ENCODE measurements around the gene GPR161. TPM values are rescaled to one million over a fixed set of nuclear protein-coding genes. Genes with fewer than 3 reads are reported as not detected.

The GPR161 gene
- total RNA-seq, 2 experiments from 2014 or later, result 0.15 TPM; not detected in 1

DNA sequence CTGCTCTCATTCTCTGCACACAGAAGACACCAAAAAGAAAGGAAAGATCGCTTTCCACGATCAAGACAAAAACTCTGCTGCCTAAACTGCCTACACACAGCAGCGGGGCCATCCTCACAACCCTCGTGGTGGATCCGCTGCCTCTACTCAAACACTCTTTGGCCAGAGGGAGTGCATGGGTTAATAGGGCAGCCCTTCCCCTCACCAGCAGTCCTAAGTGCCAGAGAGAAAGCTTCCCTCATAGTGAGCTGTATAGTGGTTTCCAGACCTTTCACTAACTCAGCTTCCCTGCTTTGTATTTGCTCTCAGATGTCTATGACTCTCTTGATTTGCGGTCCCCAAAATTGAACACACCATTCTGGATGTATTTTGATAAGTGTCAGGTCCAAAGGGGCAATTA is 30.9 kb downstream of the GPR161 start:
- Histone ChIP-seq H3K27ac (ENCODE audit: low read depth, low read length, poor library complexity, severe bottlenecking) (no peak overlapping the region), H4K20me1 (ENCODE audit: insufficient read depth, low read length) (no peaks in the 10 kb centered on the region), H3K4me2 (ENCODE audit: low read length) (no peak overlapping the region), H3K9me2 (ENCODE audit: insufficient read depth, low read length) (no peaks in the 10 kb centered on the region), H3K79me2 (ENCODE audit: insufficient read depth, low read depth, low read length) (no peaks in the 10 kb centered on the region), H3K4me3 (ENCODE audit: low read depth, low read length, poor library complexity, severe bottlenecking) (no peak overlapping the region), H3K9me3 (ENCODE audit: low read length) (no peaks in the 10 kb centered on the region), H3K4me1 (ENCODE audit: insufficient read depth, low read length, poor library complexity, severe bottlenecking) (no peaks in the 10 kb centered on the region), H3K36me3 (ENCODE audit: insufficient read depth, low read length) (no peaks in the 10 kb centered on the region), H2AFZ (ENCODE audit: low read length) (no peak overlapping the region)
- TF ChIP-seq, protein P1, sequence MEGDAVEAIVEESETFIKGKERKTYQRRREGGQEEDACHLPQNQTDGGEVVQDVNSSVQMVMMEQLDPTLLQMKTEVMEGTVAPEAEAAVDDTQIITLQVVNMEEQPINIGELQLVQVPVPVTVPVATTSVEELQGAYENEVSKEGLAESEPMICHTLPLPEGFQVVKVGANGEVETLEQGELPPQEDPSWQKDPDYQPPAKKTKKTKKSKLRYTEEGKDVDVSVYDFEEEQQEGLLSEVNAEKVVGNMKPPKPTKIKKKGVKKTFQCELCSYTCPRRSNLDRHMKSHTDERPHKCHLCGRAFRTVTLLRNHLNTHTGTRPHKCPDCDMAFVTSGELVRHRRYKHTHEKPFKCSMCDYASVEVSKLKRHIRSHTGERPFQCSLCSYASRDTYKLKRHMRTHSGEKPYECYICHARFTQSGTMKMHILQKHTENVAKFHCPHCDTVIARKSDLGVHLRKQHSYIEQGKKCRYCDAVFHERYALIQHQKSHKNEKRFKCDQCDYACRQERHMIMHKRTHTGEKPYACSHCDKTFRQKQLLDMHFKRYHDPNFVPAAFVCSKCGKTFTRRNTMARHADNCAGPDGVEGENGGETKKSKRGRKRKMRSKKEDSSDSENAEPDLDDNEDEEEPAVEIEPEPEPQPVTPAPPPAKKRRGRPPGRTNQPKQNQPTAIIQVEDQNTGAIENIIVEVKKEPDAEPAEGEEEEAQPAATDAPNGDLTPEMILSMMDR (conservative IDR thresholded peaks at IDR 0.05; ENCODE audit: low read length), result no peak
- TF ChIP-seq EZH2phosphoT487 (IDR thresholded peaks at IDR 0.05; ENCODE audit: borderline replicate concordance, low read depth, low read length), result no peak
- intact Hi-C loops (cut with micrococcal nuclease; ENCODE audit: unreplicated experiment), result no loop called here
- ChIA-PET CTCF (ENCODE audit: unreplicated experiment) (interaction anchor here (1.4 kb wide), 1 partner anchor 23 kb away, joined by 4 read pairs; no protein-coding TSS in a partner anchor), POLR2A (no interaction called here)
- BruUV-seq (replicated peaks), result no TSS peak
- no peak for DNase-seq (ENCODE audit: low spot score)

DNA sequence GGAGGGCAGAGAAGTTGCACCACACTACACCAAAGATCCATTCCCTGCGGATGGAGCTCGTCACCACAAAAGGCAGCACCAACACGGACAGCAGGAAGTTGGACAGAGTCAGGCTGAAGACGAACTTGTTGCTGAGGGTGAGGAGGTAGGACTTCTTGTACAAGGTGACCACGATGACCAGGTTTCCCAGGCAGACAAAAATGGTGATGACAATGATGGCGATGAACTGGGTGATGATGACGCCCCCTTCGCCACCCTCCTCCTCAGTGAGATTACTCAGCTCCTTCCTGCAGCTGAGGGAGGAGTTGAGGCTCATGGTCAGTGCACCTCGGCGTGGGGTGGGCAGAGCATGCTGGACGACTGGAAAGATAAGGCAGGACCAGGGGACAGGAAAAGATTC is 32.2 kb downstream of the GPR161 start:
- no peaks in the 10 kb centered on the region for H3K4me1 ChIP-seq (ENCODE audit: insufficient read depth, low read length, poor library complexity, severe bottlenecking)
- intact Hi-C loops (cut with micrococcal nuclease; ENCODE audit: unreplicated experiment), result no loop called here
- TF ChIP-seq EZH2phosphoT487 (IDR thresholded peaks at IDR 0.05; ENCODE audit: borderline replicate concordance, low read depth, low read length), result no peak
- TF ChIP-seq, protein P1 (conservative IDR thresholded peaks at IDR 0.05; ENCODE audit: low read length), result no peak
- DNase-seq (ENCODE audit: low spot score), result no peak
- POLR2A ChIA-PET, result no interaction called here
- CTCF ChIA-PET (ENCODE audit: unreplicated experiment), result no interaction called here
- no peaks in the 10 kb centered on the region for H3K9me2 ChIP-seq (ENCODE audit: insufficient read depth, low read length)
- H2AFZ ChIP-seq (ENCODE audit: low read length), result no peak overlapping the region
- no peak overlapping the region for H3K4me2 ChIP-seq (ENCODE audit: low read length)
- H3K79me2 ChIP-seq (ENCODE audit: insufficient read depth, low read depth, low read length), result no peaks in the 10 kb centered on the region
- no peak overlapping the region for H3K27ac ChIP-seq (ENCODE audit: low read depth, low read length, poor library complexity, severe bottlenecking)
- no peaks in the 10 kb centered on the region for H4K20me1 ChIP-seq (ENCODE audit: insufficient read depth, low read length)
- BruUV-seq (replicated peaks), result no TSS peak
- no peaks in the 10 kb centered on the region for H3K9me3 ChIP-seq (ENCODE audit: low read length)
- no peak overlapping the region for H3K4me3 ChIP-seq (ENCODE audit: low read depth, low read length, poor library complexity, severe bottlenecking)
- H3K36me3 ChIP-seq (ENCODE audit: insufficient read depth, low read length), result no peaks in the 10 kb centered on the region

DNA sequence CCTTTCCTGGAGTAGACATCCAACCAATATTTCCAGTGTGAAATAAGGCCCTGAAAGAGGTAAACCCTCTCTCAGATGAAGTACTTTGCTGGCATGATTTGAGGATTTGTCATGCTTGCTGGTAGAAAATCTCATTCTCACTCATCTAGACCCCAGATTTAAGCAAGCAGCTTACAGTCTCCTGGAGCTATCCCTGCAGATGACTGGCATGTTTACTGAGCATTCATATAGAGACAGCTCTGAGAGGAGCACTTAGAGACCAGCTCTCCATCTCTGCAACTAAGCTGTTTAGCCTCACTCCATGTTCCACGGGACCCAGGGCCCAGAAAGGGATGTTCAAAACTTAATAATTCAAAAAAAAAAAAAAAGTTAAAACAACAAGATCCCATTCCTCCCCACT is 34.2 kb downstream of the GPR161 start:
- no peaks in the 10 kb centered on the region for H3K4me1 ChIP-seq (ENCODE audit: insufficient read depth, low read length, poor library complexity, severe bottlenecking)
- no peak overlapping the region for H3K27ac ChIP-seq (ENCODE audit: low read depth, low read length, poor library complexity, severe bottlenecking)
- no peak overlapping the region for H3K4me2 ChIP-seq (ENCODE audit: low read length)
- H4K20me1 ChIP-seq (ENCODE audit: insufficient read depth, low read length), result no peaks in the 10 kb centered on the region
- H2AFZ ChIP-seq (ENCODE audit: low read length), result no peak overlapping the region
- no peak overlapping the region for H3K4me3 ChIP-seq (ENCODE audit: low read depth, low read length, poor library complexity, severe bottlenecking)
- no peaks in the 10 kb centered on the region for H3K79me2 ChIP-seq (ENCODE audit: insufficient read depth, low read depth, low read length)
- no peak for DNase-seq (ENCODE audit: low spot score)
- no TSS peak for BruUV-seq (replicated peaks)
- H3K9me3 ChIP-seq (ENCODE audit: low read length), result no peaks in the 10 kb centered on the region
- POLR2A ChIA-PET, result interaction anchor here (0.7 to 1.2 kb wide), 2 partner anchors 19 to 1205 kb away, joined by 3 to 4 read pairs; no protein-coding TSS in a partner anchor
- no peaks in the 10 kb centered on the region for H3K9me2 ChIP-seq (ENCODE audit: insufficient read depth, low read length)
- intact Hi-C loops (cut with micrococcal nuclease; ENCODE audit: unreplicated experiment), result no loop called here
- H3K36me3 ChIP-seq (ENCODE audit: insufficient read depth, low read length), result no peaks in the 10 kb centered on the region
- CTCF ChIA-PET (ENCODE audit: unreplicated experiment), result interaction anchor here (1.1 kb wide), 1 partner anchor 17 kb away, joined by 3 read pairs; no protein-coding TSS in a partner anchor
- no peak for TF ChIP-seq EZH2phosphoT487 (IDR thresholded peaks at IDR 0.05; ENCODE audit: borderline replicate concordance, low read depth, low read length)
- TF ChIP-seq, protein P1 (conservative IDR thresholded peaks at IDR 0.05; ENCODE audit: low read length), result no peak
